Prostate gland (tissue), 2 donors: ENCODE data around the gene KIAA1191.

Source experiments
- CTCF ChIP-seq, 4 experiments: fragments of 200-600 bp in 2 of 4; fragments of 450-650 bp in 2 of 4; sonication (generic) in 2 of 4; IDR thresholded peaks; 1 replicate in 3 of 4; 2 replicates in 1 of 4; pipeline ENCODE4 v1.5.1; 2016 to 2019; ENCODE audit warnings: antibody characterized with exemption in 4 of 4, mild to moderate bottlenecking in 2 of 4, moderate library complexity in 2 of 4
- POLR2A ChIP-seq: fragments of 450-650 bp; IDR thresholded peaks from one replicate; pipeline ENCODE4 v1.6.1; 2016; ENCODE audit warnings: antibody characterized with exemption, mild to moderate bottlenecking

- no peak for TF ChIP-seq CTCF (IDR thresholded peaks at IDR 0.05)
- TF ChIP-seq POLR2A, result no peak
Measured at GRCh38 chr5:176388003-176388443, 26.5 kb upstream of the KIAA1191 start.
